Muscle of leg (tissue), 11 donors: ENCODE data around the gene LZTFL1. TPM values are rescaled to one million over a fixed set of nuclear protein-coding genes. Genes with fewer than 3 reads are reported as not detected.
"Not testable (repeated sequence)": the region's sequence is repeated elsewhere in the genome, so short reads cannot be mapped to it uniquely, and the experiment has no call there.

Source experiments
- DNase-seq: peaks from one replicate; pipeline ENCODE4 v3.0.0; 2013
- H3K27ac ChIP-seq: one replicate; pipeline ENCODE4 v1.5.1; 2013; ENCODE audit warnings: mild to moderate bottlenecking, low read length, control low read depth
- H3K27me3 ChIP-seq: one replicate; pipeline ENCODE4 v1.6.1; 2013; ENCODE audit warnings: low read length; ENCODE audit not compliant: control insufficient read depth, insufficient read depth
- H3K36me3 ChIP-seq: one replicate; pipeline ENCODE4 v1.6.1; 2013; ENCODE audit warnings: low read length; ENCODE audit not compliant: control insufficient read depth, insufficient read depth
- H3K4me1 ChIP-seq: one replicate; pipeline ENCODE4 v1.6.1; 2013; ENCODE audit warnings: low read length; ENCODE audit not compliant: control insufficient read depth, insufficient read depth
- H3K4me3 ChIP-seq: one replicate; pipeline ENCODE4 v1.5.1; 2013; ENCODE audit warnings: low read length, control low read depth
- H3K9me3 ChIP-seq: replicated peaks from 2 replicates; pipeline ENCODE4 v1.6.1; 2013; ENCODE audit warnings: low read depth, low read length; ENCODE audit not compliant: control insufficient read depth
- whole genome bisulfite sequencing: methylation state at CpG from one replicate; pipeline ENCODE4 v1.1.5; 2013; ENCODE audit warnings: missing lambda C conversion rate; ENCODE audit not compliant: insufficient coverage; 5-methylcytosine and 5-hydroxymethylcytosine counted together
- polyA plus RNA-seq, 8 donors: library from polyadenylated mRNA; unstranded; fragments of 120-200 nt; gene quantifications; one replicate each; pipeline versions ENCODE4 v1.2.1 to v1.2.3, GENCODE V29; 2013; ENCODE audit warnings: inconsistent platforms in 1 of 8, low replicate concordance in 1 of 8; ENCODE audit not compliant: insufficient read length in 8 of 8, insufficient read depth in 1 of 8
- total RNA-seq: library from RNA; stranded (reverse); fragments of 120-200 nt; gene quantifications from one replicate; pipeline ENCODE4 v1.2.4, GENCODE V29; 2013

The LZTFL1 gene
- total and polyA plus RNA-seq, 9 donors, result 13.3 to 19.9 (median 15.6) TPM

DNA sequence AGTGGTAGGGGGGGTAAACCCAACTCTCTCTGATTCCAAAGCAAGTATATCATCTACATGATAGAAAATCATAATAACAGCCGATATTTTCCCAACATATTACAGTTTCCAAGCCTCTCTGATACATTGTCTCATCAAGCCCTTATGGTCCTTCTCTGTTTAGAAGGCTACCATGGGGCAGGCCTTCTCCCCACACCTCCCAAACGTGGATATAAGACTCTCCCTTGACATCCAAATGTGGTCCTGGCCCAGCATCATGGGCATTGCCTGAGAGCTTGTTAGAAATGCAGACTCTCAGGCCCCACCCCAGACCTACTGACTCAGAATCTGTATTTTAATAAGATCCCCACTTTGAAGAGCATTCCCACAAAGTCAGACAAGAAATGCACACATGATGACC lies 26.7 kb upstream of the LZTFL1 start:
- no peaks in the 10 kb centered on the region for H3K27me3 ChIP-seq
- H3K4me1 ChIP-seq, result no peaks in the 10 kb centered on the region
- no peak overlapping the region for H3K4me3 ChIP-seq
- no peak for DNase-seq
- H3K9me3 ChIP-seq, result no peaks in the 10 kb centered on the region
- 54% methylated on average over 2 of the region's 2 CpGs for WGBS
- H3K36me3 ChIP-seq, result no peaks in the 10 kb centered on the region
- no peak overlapping the region for H3K27ac ChIP-seq

DNA sequence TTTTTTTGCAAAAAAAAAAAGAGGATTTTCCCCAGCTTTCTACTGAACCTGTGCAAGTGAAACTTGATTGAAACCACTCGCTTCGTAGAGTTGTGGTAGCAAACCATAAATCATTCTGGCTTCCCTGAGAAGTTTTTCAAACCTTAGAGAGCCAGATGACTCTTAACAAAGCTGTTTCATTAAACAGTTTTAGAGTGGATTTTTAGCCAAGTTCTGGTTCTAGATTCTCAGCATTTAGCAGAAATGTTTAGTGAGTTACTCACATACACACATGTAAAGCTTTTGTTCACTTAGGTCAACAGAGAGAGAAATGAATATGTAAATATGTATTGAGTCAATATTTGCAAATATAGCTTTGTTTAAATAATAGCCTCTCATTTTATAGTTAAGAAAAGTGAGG lies 26.3 kb upstream of the LZTFL1 start:
- no peaks in the 10 kb centered on the region for H3K36me3 ChIP-seq
- no CpG with 5 or more reads among the region's 2 CpGs for WGBS
- DNase-seq, result no peak
- H3K9me3 ChIP-seq, result peaks cover 4% of the 10 kb centered on the region
- no peak overlapping the region for H3K27ac ChIP-seq
- H3K4me1 ChIP-seq, result no peaks in the 10 kb centered on the region
- no peak overlapping the region for H3K4me3 ChIP-seq
- no peaks in the 10 kb centered on the region for H3K27me3 ChIP-seq

DNA sequence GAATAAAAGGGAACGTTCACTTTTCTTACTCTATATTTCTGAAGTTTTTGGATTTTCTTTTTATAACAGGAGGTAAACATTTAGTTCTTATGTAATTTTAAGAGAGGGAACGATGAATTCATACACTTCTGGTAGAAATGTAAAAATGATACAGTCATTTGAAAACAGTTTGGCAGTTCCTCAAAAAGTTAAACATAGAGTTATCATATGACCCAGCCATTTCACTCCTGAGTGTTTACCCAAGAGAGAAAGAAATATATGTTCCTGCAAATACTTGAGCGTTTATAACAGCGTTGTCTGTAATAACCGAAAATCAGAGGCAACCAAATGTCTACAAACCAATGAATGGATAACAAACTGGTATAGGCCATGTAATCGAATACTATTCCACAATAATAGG lies 23.6 kb upstream of the LZTFL1 start:
- Histone ChIP-seq H3K4me3 (no peak overlapping the region), H3K27me3 (peaks cover 3% of the 10 kb centered on the region), H3K27ac (no peak overlapping the region), H3K36me3 (no peaks in the 10 kb centered on the region), H3K9me3 (peaks cover 4% of the 10 kb centered on the region), H3K4me1 (no peaks in the 10 kb centered on the region)
- WGBS, result no CpG with 5 or more reads among the region's 6 CpGs
- peak; percentile 16 for DNase-seq

DNA sequence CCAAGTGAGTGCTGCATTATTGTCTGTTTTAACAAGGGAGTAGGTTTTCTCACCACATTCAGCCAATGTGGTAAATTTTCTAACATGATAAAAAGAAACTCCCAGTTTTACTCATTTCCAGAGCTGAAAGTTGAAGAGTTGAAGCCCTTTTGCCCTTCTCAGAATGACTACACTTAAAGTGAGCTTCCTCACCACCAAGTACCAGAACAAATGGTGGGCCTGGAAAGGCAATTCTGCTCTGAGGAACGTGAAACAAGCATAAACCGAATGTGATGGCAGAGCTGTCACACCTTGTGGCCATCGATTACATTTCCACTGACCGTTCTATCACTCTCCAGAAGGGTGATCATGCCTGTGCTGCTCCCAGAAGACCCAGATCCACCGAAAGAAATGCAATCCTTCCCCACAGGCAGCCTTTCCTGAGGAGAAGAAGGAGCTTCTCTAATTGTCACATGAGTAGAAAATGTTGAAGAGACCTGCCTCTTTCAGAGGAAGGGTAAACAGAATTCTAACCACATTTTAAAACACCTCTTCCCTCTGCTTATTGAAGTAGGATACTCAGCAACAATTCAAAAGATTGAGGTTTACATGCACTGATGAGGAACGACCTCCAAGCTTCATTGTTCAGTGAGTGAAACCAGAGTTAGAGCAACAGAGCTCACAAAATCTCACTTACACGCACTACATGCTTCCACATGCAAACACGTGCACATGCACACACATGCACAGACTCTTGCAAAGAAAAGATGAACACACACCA lies 23.0 kb upstream of the LZTFL1 start:
- Histone ChIP-seq H3K27ac (no peak overlapping the region), H3K4me1 (no peaks in the 10 kb centered on the region), H3K27me3 (peaks cover 3% of the 10 kb centered on the region), H3K36me3 (no peaks in the 10 kb centered on the region), H3K9me3 (peaks cover 4% of the 10 kb centered on the region), H3K4me3 (no peak overlapping the region)
- no CpG with 5 or more reads among the region's 8 CpGs for WGBS
- no peak for DNase-seq

DNA sequence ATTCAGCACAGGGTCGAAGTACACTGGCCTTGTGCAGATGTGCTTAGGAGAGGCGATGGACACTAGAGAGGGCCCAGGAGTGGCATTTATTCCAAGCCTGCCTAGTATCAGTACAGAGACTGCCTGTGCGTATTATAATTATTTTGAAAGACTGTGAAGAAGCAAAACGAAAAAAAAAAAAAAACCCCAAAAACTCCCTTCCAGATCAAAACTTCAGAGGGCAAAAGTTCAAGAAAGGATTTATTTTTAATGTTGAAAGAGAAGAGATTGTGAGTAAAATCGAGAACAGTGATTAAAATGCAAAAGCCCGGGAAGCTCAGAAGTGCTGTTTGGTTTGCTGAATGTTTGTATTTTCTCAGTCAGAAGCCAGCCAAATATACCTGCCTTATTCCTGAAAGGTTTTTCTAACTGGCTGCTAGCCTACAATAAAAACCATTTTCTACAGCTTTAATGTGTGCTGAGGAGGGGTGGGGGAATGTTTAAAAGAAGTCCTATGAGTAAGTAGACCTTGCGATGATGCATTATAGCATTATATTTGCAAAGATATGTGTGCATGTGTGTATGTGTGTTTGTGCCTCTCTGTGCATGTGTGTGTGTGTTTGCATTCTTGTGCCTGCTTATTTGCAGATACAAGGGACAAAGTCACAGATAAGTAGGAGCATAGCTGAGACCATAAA lies 19.3 kb upstream of the LZTFL1 start:
- no peak for DNase-seq

DNA sequence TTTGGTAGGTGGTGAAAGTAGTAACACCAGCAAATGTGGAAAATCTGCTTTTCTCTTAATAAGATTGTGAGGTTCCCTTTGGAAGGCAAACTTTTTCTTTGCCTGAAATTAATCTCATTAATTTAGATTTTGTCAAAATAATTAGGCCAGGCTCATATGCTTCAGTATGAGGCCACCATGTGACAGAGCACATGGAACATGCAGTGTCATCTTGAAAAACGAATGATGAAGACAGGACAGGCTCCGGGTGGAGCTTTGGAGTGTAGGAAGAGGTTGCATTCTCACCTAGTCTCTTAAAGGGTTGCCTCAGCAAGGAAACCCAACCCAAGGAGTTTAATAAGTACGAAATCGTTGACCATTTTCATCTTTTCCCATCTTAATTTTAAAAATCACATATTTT lies 18.6 kb upstream of the LZTFL1 start:
- Histone ChIP-seq H3K27ac (no peak overlapping the region), H3K4me1 (no peaks in the 10 kb centered on the region), H3K4me3 (no peak overlapping the region), H3K36me3 (no peaks in the 10 kb centered on the region), H3K9me3 (peaks cover 4% of the 10 kb centered on the region), H3K27me3 (peaks cover 3% of the 10 kb centered on the region)
- no peak for DNase-seq
- 44% methylated on average over 2 of the region's 4 CpGs for WGBS

More for the DNA sequence above, 19.3 kb upstream of the LZTFL1 start:
- Histone ChIP-seq H3K4me3 (no peak overlapping the region), H3K9me3 (peaks cover 4% of the 10 kb centered on the region), H3K4me1 (no peaks in the 10 kb centered on the region), H3K27me3 (peaks cover 3% of the 10 kb centered on the region), H3K36me3 (no peaks in the 10 kb centered on the region), H3K27ac (no peak overlapping the region)
- 60% methylated on average over 1 of the region's 7 CpGs for WGBS

DNA sequence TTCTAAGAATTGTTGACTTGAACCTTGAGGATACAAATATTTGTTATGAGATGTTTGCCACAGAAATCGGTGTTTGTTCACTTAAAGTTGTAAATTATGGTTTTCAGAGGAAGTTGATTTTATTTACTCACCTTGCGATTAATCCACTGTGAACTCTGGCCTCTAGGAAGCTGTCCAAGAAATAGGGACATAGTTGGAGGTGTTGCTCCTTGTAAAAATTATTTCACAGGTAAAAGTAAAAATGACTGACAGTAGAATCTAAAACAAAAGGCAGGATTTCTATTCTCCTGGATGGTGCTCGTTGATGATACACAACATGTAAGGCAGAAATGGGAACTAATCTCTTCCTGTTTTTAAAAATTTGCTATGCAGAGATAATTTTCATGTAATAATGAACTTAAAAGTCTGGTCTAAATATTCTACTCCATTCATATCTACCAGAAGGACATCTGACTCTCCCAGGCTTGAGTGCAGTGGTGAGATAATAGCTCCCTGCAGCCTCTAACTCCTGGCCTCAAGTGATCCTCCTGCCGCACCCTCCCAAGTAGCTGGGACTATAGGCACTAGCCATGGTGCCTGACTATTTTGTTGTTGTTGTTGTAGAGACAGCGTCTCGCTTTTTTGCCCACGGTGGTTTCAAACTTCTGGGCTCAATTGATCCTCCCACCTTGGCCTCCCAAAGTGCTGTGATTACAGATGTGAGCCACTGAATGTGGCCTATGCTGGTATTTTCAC lies 17.1 kb upstream of the LZTFL1 start:
- Histone ChIP-seq H3K4me1 (no peaks in the 10 kb centered on the region), H3K27ac (no peak overlapping the region), H3K9me3 (peaks cover 4% of the 10 kb centered on the region), H3K36me3 (no peaks in the 10 kb centered on the region), H3K4me3 (no peak overlapping the region), H3K27me3 (peaks cover 3% of the 10 kb centered on the region)
- DNase-seq, result no peak
- no CpG with 5 or more reads among the region's 7 CpGs for WGBS

DNA sequence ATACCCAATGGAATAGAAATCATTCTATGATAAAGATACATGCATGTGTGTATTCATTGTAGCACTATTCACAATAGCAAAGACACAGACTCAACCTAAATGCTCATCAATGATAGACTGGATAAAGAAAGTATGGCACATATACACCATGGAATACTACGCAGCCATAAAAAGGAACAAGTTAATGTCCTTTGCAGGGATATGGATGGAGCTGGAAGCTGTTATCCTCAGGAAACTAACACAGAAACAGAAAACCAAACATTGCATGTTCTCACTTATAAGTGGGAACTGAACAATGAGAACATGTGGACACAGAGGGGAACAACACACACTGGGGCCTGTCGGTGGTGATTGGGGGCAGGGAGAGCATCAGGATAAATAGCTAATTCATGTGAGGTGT lies 15.1 kb upstream of the LZTFL1 start:
- not testable (repeated sequence) for DNase-seq, H3K27me3 ChIP-seq
- 89% methylated on average over 1 of the region's 2 CpGs for WGBS

DNA sequence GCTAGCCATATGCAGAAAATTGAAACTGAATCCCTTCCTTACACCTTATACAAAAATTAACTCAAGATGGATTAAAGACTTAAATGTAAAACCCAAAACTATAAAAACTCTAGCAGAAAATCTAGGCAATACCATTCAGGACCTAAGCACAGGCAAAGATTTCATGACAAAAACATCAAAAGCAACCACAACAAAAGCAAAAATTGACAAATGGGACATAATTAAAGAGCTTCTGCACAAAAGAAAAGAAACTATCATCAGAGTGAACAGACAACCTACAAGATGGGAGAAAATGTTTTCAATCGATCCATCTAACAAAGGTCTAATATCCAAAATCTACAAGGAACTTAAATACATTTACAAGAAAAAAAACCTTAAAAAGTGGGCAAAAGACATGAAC lies 14.4 kb upstream of the LZTFL1 start:
- not testable (repeated sequence) for H3K36me3 ChIP-seq, H3K4me1 ChIP-seq, H3K27ac ChIP-seq, H3K27me3 ChIP-seq, H3K9me3 ChIP-seq, H3K4me3 ChIP-seq, DNase-seq
- no CpG with 5 or more reads among the region's 1 CpG for WGBS

More for the DNA sequence above, 15.1 kb upstream of the LZTFL1 start:
- H3K27ac ChIP-seq, H3K4me3 ChIP-seq, H3K4me1 ChIP-seq, H3K9me3 ChIP-seq, H3K36me3 ChIP-seq: not testable (repeated sequence)

DNA sequence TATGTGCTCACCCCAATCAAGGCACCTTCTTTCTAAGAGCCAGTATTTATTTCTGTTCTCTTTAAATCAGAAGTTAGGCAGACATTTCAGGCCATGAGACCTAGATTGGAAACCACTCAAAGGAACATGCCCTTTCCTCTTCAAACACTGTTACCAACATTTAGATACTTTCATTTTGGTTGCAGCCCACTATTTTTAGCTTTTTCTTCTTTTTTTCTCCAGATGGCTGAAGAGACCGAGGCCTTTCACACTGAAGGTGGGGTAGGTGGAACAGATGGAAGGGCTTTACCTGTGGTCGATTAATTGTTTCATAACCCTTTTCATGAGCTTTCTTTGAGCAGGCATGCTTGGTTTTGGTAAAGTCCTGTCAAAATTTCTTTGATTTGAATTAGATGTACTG lies 10.9 kb upstream of the LZTFL1 start:
- no CpG with 5 or more reads among the region's 2 CpGs for WGBS
- no peaks in the 10 kb centered on the region for H3K4me1 ChIP-seq
- H3K9me3 ChIP-seq, result no peaks in the 10 kb centered on the region
- peaks cover 11% of the 10 kb centered on the region for H3K27me3 ChIP-seq
- H3K27ac ChIP-seq, result no peak overlapping the region
- H3K36me3 ChIP-seq, result no peaks in the 10 kb centered on the region
- H3K4me3 ChIP-seq, result no peak overlapping the region
- no peak for DNase-seq
